IPS-20b (cell line): ENCODE measurements around the gene SALL2.

ENCODE experiments used
- H3K27ac ChIP-seq: one replicate; pipeline ENCODE4 v1.5.1; 2013; ENCODE audit warnings: low read length
- H3K27me3 ChIP-seq: 2 replicates; pipeline ENCODE4 v1.6.1; 2013; ENCODE audit warnings: mild to moderate bottlenecking, low read length, inconsistent platforms; ENCODE audit not compliant: insufficient read depth
- H3K36me3 ChIP-seq: 2 replicates; pipeline ENCODE4 v1.6.1; 2013; ENCODE audit warnings: low read depth, mild to moderate bottlenecking, inconsistent platforms, low read length, moderate library complexity; ENCODE audit not compliant: insufficient read depth
- H3K4me1 ChIP-seq: 2 replicates; pipeline ENCODE4 v1.6.1; 2013; ENCODE audit warnings: mild to moderate bottlenecking, control low read depth, inconsistent platforms, low read length, moderate library complexity; ENCODE audit not compliant: insufficient read depth
- H3K4me3 ChIP-seq: 2 replicates; pipeline ENCODE4 v1.5.1; 2013; ENCODE audit warnings: mild to moderate bottlenecking, low read length, inconsistent platforms
- H3K9ac ChIP-seq: 2 replicates; pipeline ENCODE4 v1.6.1; 2013; ENCODE audit warnings: low read depth, mild to moderate bottlenecking, inconsistent platforms, low read length, moderate library complexity
- H3K9me3 ChIP-seq: 2 replicates; pipeline ENCODE4 v1.6.1; 2013; ENCODE audit warnings: mild to moderate bottlenecking, low read depth, low read length, inconsistent platforms; ENCODE audit not compliant: insufficient read depth

The SALL2 gene

GRCh38 chr14:21541413-21542074, 15.4 kb upstream of the SALL2 start:
- Histone ChIP-seq H3K27me3 (no peaks in the 10 kb centered on the region), H3K9ac (no peak overlapping the region), H3K27ac (no peak overlapping the region), H3K4me3 (no peak overlapping the region), H3K4me1 (peaks cover 36% of the 10 kb centered on the region), H3K36me3 (no peaks in the 10 kb centered on the region), H3K9me3 (no peaks in the 10 kb centered on the region)

GRCh38 chr14:21539189-21539940, 13.2 kb upstream of the SALL2 start:
- Histone ChIP-seq H3K27me3 (no peaks in the 10 kb centered on the region), H3K36me3 (no peaks in the 10 kb centered on the region), H3K9me3 (no peaks in the 10 kb centered on the region), H3K9ac (peak overlapping the region; percentile 69; the same call in 1 of the 2 replicates), H3K4me3 (peak overlapping the region; percentile 5; the same call in 1 of the 2 replicates), H3K4me1 (peaks cover 36% of the 10 kb centered on the region), H3K27ac (peak overlapping the region; percentile 50)

DNA sequence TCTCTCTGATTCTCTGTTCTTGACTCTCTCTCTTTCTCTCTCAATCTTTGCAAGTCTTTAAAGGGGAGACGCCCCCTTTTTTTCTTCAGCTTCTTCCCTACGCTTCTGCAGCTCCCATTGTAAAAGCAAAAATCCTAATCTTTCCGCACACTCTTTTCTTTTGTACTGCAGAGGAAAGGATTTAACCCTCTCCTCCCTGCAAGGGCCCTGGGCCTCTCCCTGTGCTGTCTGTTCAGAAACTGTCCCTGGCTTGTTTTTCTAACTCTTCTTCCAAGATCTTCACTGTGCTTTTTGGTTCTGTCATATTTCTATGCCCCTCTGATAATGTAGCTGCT, 10.9 kb upstream of the SALL2 start:
- Histone ChIP-seq H3K27me3 (no peaks in the 10 kb centered on the region), H3K4me3 (peak overlapping the region; percentile 94), H3K9me3 (no peaks in the 10 kb centered on the region), H3K36me3 (peaks cover 2% of the 10 kb centered on the region; the same call in 1 of the 2 replicates), H3K4me1 (peaks cover 38% of the 10 kb centered on the region), H3K9ac (peak overlapping the region; percentile 96), H3K27ac (peak overlapping the region; percentile 96)

GRCh38 chr14:21536418-21537089, 10.4 kb upstream of the SALL2 start:
- Histone ChIP-seq H3K9me3 (no peaks in the 10 kb centered on the region), H3K36me3 (peaks cover 5% of the 10 kb centered on the region; the same call in 1 of the 2 replicates), H3K27ac (peak overlapping the region; percentile 96), H3K4me1 (peaks cover 34% of the 10 kb centered on the region), H3K9ac (peak overlapping the region; percentile 96), H3K27me3 (no peaks in the 10 kb centered on the region), H3K4me3 (peak overlapping the region; percentile 94)

DNA sequence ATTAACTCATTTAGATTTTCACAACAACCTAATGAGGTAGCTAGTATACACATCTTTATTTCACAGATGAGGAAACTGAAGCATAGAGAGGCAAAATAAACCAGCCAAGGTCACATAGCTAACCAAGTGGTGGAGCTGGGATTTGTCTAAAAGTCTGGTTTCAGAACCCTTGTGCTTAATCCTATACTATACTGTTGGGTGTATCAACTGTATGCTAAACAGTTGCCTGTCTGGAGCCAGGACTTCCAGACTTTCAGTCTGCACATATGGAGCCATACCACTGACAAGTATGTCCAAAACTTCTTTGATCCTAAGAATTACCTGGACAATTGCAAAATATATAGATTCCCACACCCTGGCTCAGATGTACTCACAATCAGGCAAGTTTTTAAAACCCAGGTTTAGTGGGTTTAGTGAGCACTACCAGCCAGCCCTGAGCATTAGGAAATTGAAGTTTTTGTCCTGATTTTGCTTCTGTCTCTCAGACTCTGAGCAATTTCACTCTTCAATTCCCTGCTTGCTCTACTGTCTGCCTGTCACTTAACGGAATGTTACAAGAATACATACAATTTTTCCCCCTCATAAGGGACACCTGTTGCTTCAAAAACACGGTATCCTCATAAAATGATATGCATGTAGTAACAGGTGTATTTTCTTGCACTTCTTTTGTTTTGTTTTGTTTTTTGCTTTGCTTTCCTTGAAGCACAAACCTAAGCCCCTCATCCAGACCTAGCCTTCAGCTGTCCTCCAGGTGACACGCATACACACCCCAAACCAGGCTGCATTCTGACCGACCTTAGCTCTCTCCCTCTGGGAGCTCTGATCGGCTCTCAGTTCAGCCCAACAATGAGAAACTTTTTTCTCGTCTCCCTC, 9.6 kb upstream of the SALL2 start:
- Histone ChIP-seq H3K27ac (peak overlapping the region; percentile 96), H3K4me3 (peak overlapping the region; percentile 94), H3K9me3 (no peaks in the 10 kb centered on the region), H3K9ac (peak overlapping the region; percentile 96), H3K36me3 (peaks cover 9% of the 10 kb centered on the region; the same call in 1 of the 2 replicates), H3K4me1 (peaks cover 37% of the 10 kb centered on the region), H3K27me3 (no peaks in the 10 kb centered on the region)

- Histone ChIP-seq H3K27ac (peak overlapping the region; percentile 68), H3K9ac (peak overlapping the region; percentile 96; the same call in 1 of the 2 replicates), H3K36me3 (peaks cover 16% of the 10 kb centered on the region; the same call in 1 of the 2 replicates), H3K4me3 (peak overlapping the region; percentile 94), H3K4me1 (peaks cover 41% of the 10 kb centered on the region), H3K27me3 (no peaks in the 10 kb centered on the region), H3K9me3 (no peaks in the 10 kb centered on the region)
Measured at GRCh38 chr14:21534576-21534975, 8.4 kb upstream of the SALL2 start.

DNA sequence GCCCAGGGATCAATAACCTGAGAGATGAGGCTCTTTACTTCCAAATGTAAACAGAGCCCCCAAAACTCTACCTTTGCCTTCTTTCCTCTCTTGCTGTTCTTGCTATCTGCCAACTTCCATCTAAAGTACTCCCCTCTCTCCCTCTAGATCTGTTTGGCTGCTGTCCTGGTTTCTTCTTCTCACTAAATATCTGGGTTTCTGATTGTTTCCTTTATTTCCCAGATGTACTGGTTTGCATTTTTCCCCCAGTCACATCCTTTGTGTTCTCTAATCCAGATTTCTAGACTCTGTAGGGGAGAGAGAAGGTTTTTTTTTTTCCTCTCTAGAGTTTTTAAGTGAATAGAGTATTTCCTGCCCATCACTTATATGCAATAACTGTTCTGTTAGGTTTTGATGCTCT, 7.1 kb upstream of the SALL2 start:
- Histone ChIP-seq H3K36me3 (peaks cover 29% of the 10 kb centered on the region; the same call in 1 of the 2 replicates), H3K4me1 (peaks cover 41% of the 10 kb centered on the region), H3K27ac (peak overlapping the region; percentile 81), H3K27me3 (no peaks in the 10 kb centered on the region), H3K4me3 (peak overlapping the region; percentile 24; the same call in 1 of the 2 replicates), H3K9ac (peak overlapping the region; percentile 96; the same call in 1 of the 2 replicates), H3K9me3 (no peaks in the 10 kb centered on the region)

GRCh38 chr14:21529515-21529914, 3.4 kb upstream of the SALL2 start:
- H3K4me3 ChIP-seq = no peak overlapping the region
- no peaks in the 10 kb centered on the region for H3K27me3 ChIP-seq
- peaks cover 58% of the 10 kb centered on the region for H3K4me1 ChIP-seq
- H3K27ac ChIP-seq = peak overlapping the region; percentile 43
- H3K36me3 ChIP-seq = peaks cover 42% of the 10 kb centered on the region
- H3K9ac ChIP-seq = peak overlapping the region; percentile 88; the same call in 1 of the 2 replicates
- no peaks in the 10 kb centered on the region for H3K9me3 ChIP-seq

DNA sequence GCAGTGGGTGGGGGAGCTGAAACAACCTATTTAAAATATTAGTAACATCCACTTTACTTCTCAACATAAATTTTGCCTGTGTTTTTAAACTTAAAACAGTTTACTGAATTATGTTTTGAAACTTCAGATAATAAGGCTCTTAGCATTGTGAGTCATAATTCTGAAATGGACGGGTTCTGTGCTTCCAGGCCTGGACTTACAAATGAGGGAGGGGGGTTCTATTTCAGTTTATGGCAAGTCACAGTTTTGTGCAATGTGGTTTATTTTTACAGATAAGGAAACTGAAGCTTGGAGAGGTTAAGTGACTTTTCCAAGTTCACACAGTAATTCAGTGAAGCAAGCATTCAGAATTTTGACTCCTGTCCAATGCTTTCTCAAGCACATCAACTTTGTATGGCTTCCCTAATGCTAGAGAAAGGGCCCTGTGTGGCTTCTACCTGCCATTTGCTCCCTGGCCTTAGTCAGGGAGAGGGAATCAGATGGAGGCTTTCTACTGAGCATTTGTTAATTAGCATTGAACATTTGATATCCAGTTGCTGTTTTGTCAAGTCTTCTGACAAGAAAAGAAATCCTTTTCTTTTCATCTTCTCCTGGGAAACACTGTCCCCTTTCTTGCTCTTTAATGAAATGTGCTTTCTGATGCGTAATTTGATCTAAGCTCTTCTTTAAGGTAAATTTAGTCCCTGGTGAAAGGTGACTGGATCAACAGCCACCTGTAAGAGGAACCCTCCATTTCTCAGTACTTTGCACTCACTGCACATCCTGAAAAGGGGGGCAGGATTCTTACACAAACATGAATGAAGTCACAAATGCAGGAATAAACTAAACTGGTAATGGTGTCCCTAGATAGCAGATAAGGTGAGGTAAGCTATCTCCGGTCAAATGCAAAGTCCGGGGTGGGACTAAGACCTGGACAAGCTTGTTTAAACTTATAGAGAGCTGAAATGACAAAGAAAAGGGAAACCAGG, 2.5 kb upstream of the SALL2 start:
- peak overlapping the region; percentile 43 for H3K27ac ChIP-seq

GRCh38 chr14:21527318-21527679, 1.2 kb upstream of the SALL2 start:
- H3K9me3 ChIP-seq = no peaks in the 10 kb centered on the region
- H3K36me3 ChIP-seq = peaks cover 64% of the 10 kb centered on the region
- H3K9ac ChIP-seq = peak overlapping the region; percentile 88; the same call in 1 of the 2 replicates
- H3K4me1 ChIP-seq = peaks cover 52% of the 10 kb centered on the region
- peak overlapping the region; percentile 96 for H3K27ac ChIP-seq
- H3K27me3 ChIP-seq = no peaks in the 10 kb centered on the region
- H3K4me3 ChIP-seq = peak overlapping the region; percentile 86

More for the DNA sequence above, 2.5 kb upstream of the SALL2 start:
- peaks cover 60% of the 10 kb centered on the region for H3K4me1 ChIP-seq
- H3K27me3 ChIP-seq = no peaks in the 10 kb centered on the region
- no peaks in the 10 kb centered on the region for H3K9me3 ChIP-seq
- H3K9ac ChIP-seq = peak overlapping the region; percentile 88; the same call in 1 of the 2 replicates
- peak overlapping the region; percentile 40; the same call in 1 of the 2 replicates for H3K4me3 ChIP-seq
- H3K36me3 ChIP-seq = peaks cover 51% of the 10 kb centered on the region
